H9 (cell line): Measurements from ENCODE around the gene TRIO. TPM values are rescaled to one million over a fixed set of nuclear protein-coding genes. Genes with fewer than 3 reads are reported as not detected.

Experiments
- DNase-seq: peaks from one replicate; pipeline ENCODE4 v3.0.0-alpha.2; 2017
- H2AFZ ChIP-seq: one replicate; pipeline ENCODE4 v1.6.1; 2013; ENCODE audit warnings: mild to moderate bottlenecking, low read length, control low read depth, moderate library complexity
- H2AK5ac ChIP-seq: 2 replicates; pipeline ENCODE4 v1.6.1; 2013; ENCODE audit warnings: low read length, control low read depth, mixed read lengths; ENCODE audit not compliant: insufficient read length
- H2BK120ac ChIP-seq: one replicate; pipeline ENCODE4 v1.6.1; 2013; ENCODE audit warnings: low read depth, mild to moderate bottlenecking, low read length, control low read depth, inconsistent platforms; ENCODE audit not compliant: poor library complexity, severe bottlenecking
- H2BK12ac ChIP-seq: 2 replicates; pipeline ENCODE4 v1.6.1; 2013; ENCODE audit warnings: low read length, control low read depth, mixed read lengths, low read depth; ENCODE audit not compliant: insufficient read length
- H2BK15ac ChIP-seq: 2 replicates; pipeline ENCODE4 v1.6.1; 2013; ENCODE audit warnings: low read depth, low read length, control low read depth
- H2BK20ac ChIP-seq: one replicate; pipeline ENCODE4 v1.6.1; 2013; ENCODE audit warnings: low read depth, mild to moderate bottlenecking, low read length, control low read depth, inconsistent platforms; ENCODE audit not compliant: poor library complexity, severe bottlenecking
- H2BK5ac ChIP-seq: 2 replicates; pipeline ENCODE4 v1.6.1; 2013; ENCODE audit warnings: low read length, control low read depth, mixed read lengths; ENCODE audit not compliant: insufficient read length
- H3K14ac ChIP-seq: 2 replicates; pipeline ENCODE4 v1.6.1; 2013; ENCODE audit warnings: low read length, control low read depth; ENCODE audit not compliant: insufficient read depth
- H3K18ac ChIP-seq: 2 replicates; pipeline ENCODE4 v1.6.1; 2013; ENCODE audit warnings: low read depth, mild to moderate bottlenecking, mixed read lengths, low read length, control low read depth; ENCODE audit not compliant: insufficient read length
- H3K23ac ChIP-seq: 2 replicates; pipeline ENCODE4 v1.6.1; 2013; ENCODE audit warnings: low read length, control low read depth, mixed read lengths, low read depth; ENCODE audit not compliant: insufficient read length
- H3K23me2 ChIP-seq: 2 replicates; pipeline ENCODE4 v1.6.1; 2013; ENCODE audit warnings: low read depth, mild to moderate bottlenecking, mixed read lengths, low read length, control low read depth; ENCODE audit not compliant: insufficient read length, poor library complexity, severe bottlenecking
- H3K27ac ChIP-seq: 2 replicates; pipeline ENCODE4 v1.5.1; 2013; ENCODE audit warnings: low read length, control low read depth, mixed read lengths, low read depth; ENCODE audit not compliant: insufficient read length
- H3K27me3 ChIP-seq: 2 replicates; pipeline ENCODE4 v1.6.1; 2013; ENCODE audit warnings: low read length, control low read depth, inconsistent platforms; ENCODE audit not compliant: insufficient read depth
- H3K4ac ChIP-seq: 2 replicates; pipeline ENCODE4 v1.6.1; 2013; ENCODE audit warnings: low read depth, mild to moderate bottlenecking, control low read depth, inconsistent platforms, low read length, moderate library complexity
- H3K4me1 ChIP-seq: 2 replicates; pipeline ENCODE4 v1.6.1; 2013; ENCODE audit warnings: low read length, control low read depth, inconsistent platforms; ENCODE audit not compliant: insufficient read depth
- H3K4me2 ChIP-seq: 2 replicates; pipeline ENCODE4 v1.6.1; 2013; ENCODE audit warnings: low read length, control low read depth, mixed read lengths; ENCODE audit not compliant: insufficient read length, insufficient read depth
- H3K56ac ChIP-seq: 2 replicates; pipeline ENCODE4 v1.6.1; 2013; ENCODE audit warnings: low read depth, mild to moderate bottlenecking, mixed read lengths, low read length, control low read depth; ENCODE audit not compliant: insufficient read length
- H3K79me1 ChIP-seq: 2 replicates; pipeline ENCODE4 v1.6.1; 2013; ENCODE audit warnings: low read depth, mild to moderate bottlenecking, moderate library complexity, low read length, control low read depth, inconsistent platforms; ENCODE audit not compliant: insufficient read depth, poor library complexity, severe bottlenecking
- H3K79me2 ChIP-seq: 2 replicates; pipeline ENCODE4 v1.6.1; 2013; ENCODE audit warnings: low read length, control low read depth, inconsistent platforms; ENCODE audit not compliant: insufficient read depth
- H3K9ac ChIP-seq: 2 replicates; pipeline ENCODE4 v1.6.1; 2013; ENCODE audit warnings: low read length, control low read depth, mixed read lengths; ENCODE audit not compliant: insufficient read length; ENCODE audit errors: extremely low read depth
- H3K9me3 ChIP-seq: one replicate; pipeline ENCODE4 v1.6.1; 2013; ENCODE audit warnings: low read depth, low read length, inconsistent platforms; ENCODE audit not compliant: control insufficient read depth
- H3T11ph ChIP-seq: one replicate; pipeline ENCODE4 v1.6.1; 2013; ENCODE audit warnings: mild to moderate bottlenecking, low read length, control low read depth, inconsistent platforms
- H4K20me1 ChIP-seq: one replicate; pipeline ENCODE4 v1.6.1; 2013; ENCODE audit not compliant: control insufficient read depth, insufficient read length, insufficient read depth
- H4K5ac ChIP-seq: 2 replicates; pipeline ENCODE4 v1.6.1; 2013; ENCODE audit warnings: low read depth, mild to moderate bottlenecking, mixed read lengths, low read length, control low read depth; ENCODE audit not compliant: insufficient read length
- H4K8ac ChIP-seq: replicated peaks from 2 replicates; pipeline ENCODE4 v1.6.1; 2013; ENCODE audit warnings: low read length, control low read depth, mixed read lengths, low read depth; ENCODE audit not compliant: insufficient read length
- H4K91ac ChIP-seq: 2 replicates; pipeline ENCODE4 v1.6.1; 2013; ENCODE audit warnings: low read depth, mild to moderate bottlenecking, moderate library complexity, mixed read lengths, low read length, control low read depth; ENCODE audit not compliant: insufficient read length
- H3K27ac Mint-ChIP-seq, 3 experiments: 2 replicates in 2 of 3; 3 replicates in 1 of 3; pipeline ENCODE4 v1.8.0; 2020 to 2021; ENCODE audit warnings: mixed read lengths in 3 of 3, mild to moderate bottlenecking in 1 of 3, moderate library complexity in 1 of 3
- H3K27me3 Mint-ChIP-seq: 2 replicates; pipeline ENCODE4 v1.8.0; 2021; ENCODE audit warnings: low read depth, mild to moderate bottlenecking, moderate library complexity, mixed read lengths
- H3K36me3 Mint-ChIP-seq, 3 experiments: 2 replicates in 2 of 3; 3 replicates in 1 of 3; pipeline ENCODE4 v1.8.0; 2020 to 2021; ENCODE audit warnings: low read depth in 3 of 3, mixed read lengths in 3 of 3; ENCODE audit not compliant: insufficient read depth in 1 of 3
- H3K4me1 Mint-ChIP-seq, 2 experiments: 2 replicates each; pipeline ENCODE4 v1.8.0; 2020; ENCODE audit warnings: mixed read lengths in 2 of 2
- H3K4me3 Mint-ChIP-seq, 2 experiments: 2 replicates in 1 of 2; 3 replicates in 1 of 2; pipeline ENCODE4 v1.8.0; 2020 to 2021; ENCODE audit warnings: mild to moderate bottlenecking in 2 of 2, mixed read lengths in 2 of 2, moderate library complexity in 1 of 2
- H3K9me3 Mint-ChIP-seq, 2 experiments: 2 replicates in 1 of 2; 3 replicates in 1 of 2; pipeline ENCODE4 v1.8.0; 2020; ENCODE audit warnings: mild to moderate bottlenecking in 2 of 2, mixed read lengths in 2 of 2, moderate library complexity in 1 of 2
- CTCF ChIP-seq: fragments of 200-600 bp; sonication (generic); conservative IDR thresholded peaks from 3 replicates; pipeline ENCODE4 v1.8.0; 2021; ENCODE audit warnings: antibody characterized with exemption, mild to moderate bottlenecking
- WGBS: extraction: QIAGEN DNeasy Blood & Tissue Kit; methylation state at CpG from one replicate; pipeline ENCODE4 v1.1.7; 2013; ENCODE audit warnings: missing lambda C conversion rate, low lambda C conversion rate, mixed read lengths; ENCODE audit not compliant: insufficient read length; ENCODE audit errors: extremely low coverage; 5-methylcytosine and 5-hydroxymethylcytosine counted together
- total RNA-seq: library from RNA; stranded (reverse); gene quantifications from 2 replicates; pipeline ENCODE4 v1.2.1, GENCODE V29; 2021

TRIO gene
- total RNA-seq, 1 experiment from 2014 or later: 87.8 TPM

DNA sequence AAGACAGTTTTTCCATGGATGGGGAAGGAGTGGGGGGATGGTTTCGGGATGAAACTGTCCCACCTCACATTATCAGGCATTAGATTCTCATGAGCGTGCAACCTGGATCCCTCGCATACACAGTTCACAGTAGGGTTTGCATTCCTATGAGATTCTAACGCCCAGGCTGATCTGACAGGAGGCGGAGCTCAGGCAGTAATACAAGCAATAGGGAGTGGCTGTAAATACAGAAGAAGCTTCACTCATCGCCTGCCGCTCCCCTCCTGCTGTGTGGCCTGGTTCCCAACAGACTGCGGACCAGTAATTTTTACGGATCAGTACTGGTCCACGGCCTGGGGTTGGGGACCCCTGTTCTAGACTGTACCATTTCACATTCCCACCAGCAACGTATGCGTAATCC, 370.1 kb downstream of the TRIO start:
- H3K36me3 Mint-ChIP-seq: peaks cover 1 to 2% (median 2%) of the 10 kb centered on the region in 3 experiments; a peak in 4 of 7 replicates
- no peaks in the 10 kb centered on the region for H3K27me3 ChIP-seq
- H4K5ac ChIP-seq: no peak overlapping the region
- H3K4me2 ChIP-seq: no peak overlapping the region
- no peak overlapping the region for H2BK12ac ChIP-seq
- no peaks in the 10 kb centered on the region for H4K20me1 ChIP-seq
- no peak overlapping the region for H3K14ac ChIP-seq
- no peaks in the 10 kb centered on the region for H3K79me1 ChIP-seq
- peaks cover 3 to 4% of the 10 kb centered on the region in 2 experiments; a peak in 3 of 5 replicates for H3K9me3 Mint-ChIP-seq
- no peak overlapping the region for H3K18ac ChIP-seq
- no peaks in the 10 kb centered on the region for H3K23me2 ChIP-seq
- H3K4ac ChIP-seq: no peak overlapping the region
- H3K9ac ChIP-seq: no peak overlapping the region
- H2BK5ac ChIP-seq: no peak overlapping the region
- no peak overlapping the region for H4K8ac ChIP-seq
- H3K4me3 Mint-ChIP-seq: no peak overlapping the region
- TF ChIP-seq CTCF: no peak
- no peak overlapping the region for H3K56ac ChIP-seq
- no peak overlapping the region for H3K27ac Mint-ChIP-seq
- no peaks in the 10 kb centered on the region for H3K4me1 ChIP-seq
- no peaks in the 10 kb centered on the region for H3K79me2 ChIP-seq
- H3K23ac ChIP-seq: no peak overlapping the region
- no peak overlapping the region for H2AK5ac ChIP-seq
- no peak overlapping the region for H2BK120ac ChIP-seq
- no peak overlapping the region for H3T11ph ChIP-seq
- no peak overlapping the region for H2BK20ac ChIP-seq
- H3K27me3 Mint-ChIP-seq: no peaks in the 10 kb centered on the region
- no peak overlapping the region for H4K91ac ChIP-seq
- no peaks in the 10 kb centered on the region for H3K9me3 ChIP-seq
- no peak overlapping the region for H3K27ac ChIP-seq
- no peak overlapping the region for H2BK15ac ChIP-seq
- H2AFZ ChIP-seq: no peak overlapping the region
- peaks cover 8 to 9% of the 10 kb centered on the region in 2 experiments for H3K4me1 Mint-ChIP-seq
- no peak for DNase-seq
- WGBS: no CpG with 5 or more reads among the region's 12 CpGs
